ENCODE measurements around the gene TLCD3B. TPM values are rescaled to one million over a fixed set of nuclear protein-coding genes. Genes with fewer than 3 reads are reported as not detected.

TLCD3B gene
- total and polyA plus RNA-seq, 9 of the 15 experiments (the other 6 are each of a cell fraction or from before 2014, with no cell fraction given) = 0.10 to 0.52 (median 0.23) TPM; not detected in 4

- TF ChIP-seq ELF1 (tag; IDR thresholded peaks at IDR 0.05) (no peak), THRA (IDR thresholded peaks at IDR 0.05) (no peak), TSC22D4 (tag; IDR thresholded peaks at IDR 0.05) (no peak), TRIM24 (IDR thresholded peaks at IDR 0.05) (no peak), TAF1 (IDR thresholded peaks at IDR 0.05; ENCODE audit: control insufficient read depth, extremely low read depth, insufficient read depth, low read length, severe bottlenecking) (peak; percentile 7), ZNF830 (CRISPR knock-in tag; IDR thresholded peaks at IDR 0.05) (0 out of 2 replicates have a peak, but pooled peaks have one; percentile 39), TAF7 (tag; IDR thresholded peaks at IDR 0.05) (0 out of 2 replicates have a peak, but pooled peaks have one; percentile 45), MYNN (IDR thresholded peaks at IDR 0.05) (no peak), MYNN (CRISPR knock-in tag; IDR thresholded peaks at IDR 0.05) (no peak), TFAP4 (CRISPR knock-in tag; IDR thresholded peaks at IDR 0.05; ENCODE audit: borderline replicate concordance) (no peak), NRF1 (conservative IDR thresholded peaks at IDR 0.05 in 1 of 2, IDR thresholded peaks at IDR 0.05 in 1 of 2) (peak; percentile 74 to 79), GTF2E2 (tag; IDR thresholded peaks at IDR 0.05) (0 out of 2 replicates have a peak, but pooled peaks have one; percentile 14), CBX8 (IDR thresholded peaks at IDR 0.05; ENCODE audit: borderline replicate concordance, extremely low read depth, low read depth, low read length, poor library complexity, severe bottlenecking) (no peak), KDM2B (CRISPR knock-in tag; IDR thresholded peaks at IDR 0.05) (no peak), ARID1B (IDR thresholded peaks at IDR 0.05) (peak; percentile 46), SPI1 (IDR thresholded peaks at IDR 0.05; ENCODE audit: borderline replicate concordance, low read depth, low read length) (peak; percentile 80; the same call in 1 of the 2 replicates)
Observed at GRCh38 chr16:30065943-30066760, 35.1 kb upstream of the TLCD3B start (continued).

Measured in K562 (cell line).